Suprapubic skin (tissue), 4 donors: Measurements from ENCODE around the gene FPGS. TPM values are rescaled to one million over a fixed set of nuclear protein-coding genes. Genes with fewer than 3 reads are reported as not detected.
"Not testable (repeated sequence)": the region's sequence is repeated elsewhere in the genome, so short reads cannot be mapped to it uniquely, and the experiment has no call there.

Source experiments
- DNase-seq, 2 donors: peaks; one replicate each; pipeline ENCODE4 v3.0.0-alpha.2; 2019; ENCODE audit warnings: low spot score in 2 of 2
- H3K27ac ChIP-seq: fragments of 200-600 bp; sonication (generic); one replicate; pipeline ENCODE4 v1.5.1; 2019
- H3K27me3 ChIP-seq: fragments of 200-600 bp; sonication (generic); one replicate; pipeline ENCODE4 v1.5.1; 2019
- H3K36me3 ChIP-seq: fragments of 200-600 bp; sonication (generic); one replicate; pipeline ENCODE4 v1.5.1; 2019
- H3K4me1 ChIP-seq: fragments of 200-600 bp; sonication (generic); one replicate; pipeline ENCODE4 v1.5.1; 2019
- H3K4me3 ChIP-seq: fragments of 200-600 bp; sonication (generic); one replicate; pipeline ENCODE4 v1.5.1; 2019; ENCODE audit warnings: mild to moderate bottlenecking
- H3K9me3 ChIP-seq: fragments of 200-600 bp; sonication (generic); one replicate; pipeline ENCODE4 v1.5.1; 2019
- CTCF ChIP-seq, 2 donors: fragments of 200-600 bp in 1 of 2; fragments of 450-650 bp in 1 of 2; sonication (generic) in 1 of 2; IDR thresholded peaks; one replicate each; pipeline ENCODE4 v1.5.1; 2016 to 2019; ENCODE audit warnings: antibody characterized with exemption in 2 of 2, mild to moderate bottlenecking in 1 of 2, moderate library complexity in 1 of 2
- EP300 ChIP-seq: sonication (generic); formaldehyde crosslinking; IDR thresholded peaks from one replicate; pipeline ENCODE4 v1.6.1; 2017; ENCODE audit warnings: antibody characterized with exemption
- POLR2A ChIP-seq, 2 donors: fragments of 450-650 bp; IDR thresholded peaks; one replicate each; pipeline ENCODE4 v1.6.1; 2017; ENCODE audit warnings: antibody characterized with exemption in 2 of 2, mild to moderate bottlenecking in 2 of 2, moderate library complexity in 2 of 2
- POLR2AphosphoS5 ChIP-seq, 3 donors: sonication (generic); formaldehyde crosslinking; IDR thresholded peaks; one replicate each; pipeline ENCODE4 v1.6.1; 2017; ENCODE audit warnings: antibody characterized with exemption in 3 of 3
- WGBS: methylation state at CpG from one replicate; pipeline ENCODE4 v1.1.5; 2018; 5-methylcytosine and 5-hydroxymethylcytosine counted together
- total RNA-seq, 4 donors: library from RNA; depleted of rRNA; stranded (reverse); fragments of >200 nt; gene quantifications; one replicate each; pipeline ENCODE4 v1.1.0, GENCODE V29; 2016

FPGS gene
- total RNA-seq, 4 donors from 2014 or later = 22.9 to 50.3 (median 28.3) TPM

GRCh38 chr9:127755061-127756060 lies 47.3 kb upstream of the FPGS start:
- Histone ChIP-seq H3K27me3 (peaks cover 34% of the 10 kb centered on the region), H3K27ac (no peak overlapping the region), H3K4me3 (peak overlapping the region; percentile 26), H3K4me1 (peaks cover 17% of the 10 kb centered on the region), H3K9me3 (no peaks in the 10 kb centered on the region), H3K36me3 (peaks cover 1% of the 10 kb centered on the region)
- WGBS = 47% methylated on average over 19 of the region's 61 CpGs
- no peak for DNase-seq
- TF ChIP-seq CTCF (IDR thresholded peaks at IDR 0.05) (no peak), POLR2AphosphoS5 (IDR thresholded peaks at IDR 0.05) (no peak), EP300 (no peak), POLR2A (IDR thresholded peaks at IDR 0.05) (no peak)

- H3K27me3 ChIP-seq = peaks cover 34% of the 10 kb centered on the region
Measured at GRCh38 chr9:127756233-127756632, 46.4 kb upstream of the FPGS start.

GRCh38 chr9:127756776-127757175 lies 45.9 kb upstream of the FPGS start:
- Histone ChIP-seq H3K27me3 (peaks cover 34% of the 10 kb centered on the region), H3K4me1 (peaks cover 23% of the 10 kb centered on the region)
- H3K36me3 ChIP-seq, H3K27ac ChIP-seq, H3K4me3 ChIP-seq, DNase-seq, H3K9me3 ChIP-seq: not testable (repeated sequence)
- WGBS = 83% methylated on average over 11 of the region's 11 CpGs

More at GRCh38 chr9:127756233-127756632, 46.4 kb upstream of the FPGS start:
- 94% methylated on average over 3 of the region's 3 CpGs for WGBS
- Histone ChIP-seq H3K4me1 (peaks cover 17% of the 10 kb centered on the region), H3K36me3 (no peaks in the 10 kb centered on the region), H3K4me3 (no peak overlapping the region), H3K27ac (no peak overlapping the region), H3K9me3 (no peaks in the 10 kb centered on the region)
- no peak for DNase-seq
- no peak for TF ChIP-seq POLR2A (IDR thresholded peaks at IDR 0.05)
- TF ChIP-seq CTCF (IDR thresholded peaks at IDR 0.05) = no peak
- TF ChIP-seq POLR2AphosphoS5 (IDR thresholded peaks at IDR 0.05) = no peak
- no peak for TF ChIP-seq EP300

GRCh38 chr9:127758843-127759242 lies 43.8 kb upstream of the FPGS start:
- TF ChIP-seq EP300 (no peak), CTCF (IDR thresholded peaks at IDR 0.05) (no peak), POLR2A (IDR thresholded peaks at IDR 0.05) (no peak), POLR2AphosphoS5 (IDR thresholded peaks at IDR 0.05) (no peak)
- DNase-seq = no peak
- peaks cover 32% of the 10 kb centered on the region for H3K4me1 ChIP-seq
- H3K4me3 ChIP-seq = no peak overlapping the region
- peaks cover 25% of the 10 kb centered on the region for H3K27me3 ChIP-seq
- H3K36me3 ChIP-seq = no peaks in the 10 kb centered on the region
- no peaks in the 10 kb centered on the region for H3K9me3 ChIP-seq
- H3K27ac ChIP-seq = no peak overlapping the region
- WGBS = 76% methylated on average over 5 of the region's 5 CpGs

GRCh38 chr9:127761061-127761460 lies 41.6 kb upstream of the FPGS start:
- WGBS = 86% methylated on average over 5 of the region's 5 CpGs
- no peak overlapping the region for H3K4me3 ChIP-seq

More at GRCh38 chr9:127761061-127761460, 41.6 kb upstream of the FPGS start:
- Histone ChIP-seq H3K27me3 (peaks cover 3% of the 10 kb centered on the region), H3K36me3 (no peaks in the 10 kb centered on the region), H3K9me3 (no peaks in the 10 kb centered on the region), H3K4me1 (peaks cover 20% of the 10 kb centered on the region), H3K27ac (no peak overlapping the region)
- DNase-seq = no peak
- TF ChIP-seq POLR2A (IDR thresholded peaks at IDR 0.05) = no peak
- TF ChIP-seq EP300 = no peak
- no peak for TF ChIP-seq CTCF (IDR thresholded peaks at IDR 0.05)
- TF ChIP-seq POLR2AphosphoS5 (IDR thresholded peaks at IDR 0.05) = no peak
